GM23248 (cell line): Measurements from ENCODE around the gene GRIN2D. TPM values are rescaled to one million over a fixed set of nuclear protein-coding genes. Genes with fewer than 3 reads are reported as not detected.
A peak's percentile ranks its signal among the peaks of the same experiment; 100 is the strongest.

Experiments
- DNase-seq: peaks from one replicate; pipeline ENCODE4 v3.0.0-alpha.2; 2015
- H2AFZ ChIP-seq: fragments of 200-600 bp; sonication (generic); 2 replicates; pipeline ENCODE4 v1.6.1; 2016; ENCODE audit warnings: antibody characterized with exemption
- H3F3A ChIP-seq: fragments of 200-600 bp; sonication (generic); 2 replicates; pipeline ENCODE4 v1.6.1; 2016; ENCODE audit warnings: mild to moderate bottlenecking, antibody characterized with exemption, mixed run types; ENCODE audit not compliant: insufficient read depth
- H3K27ac ChIP-seq: fragments of 200-600 bp; sonication (generic); 2 replicates; pipeline ENCODE4 v1.5.1; 2016; ENCODE audit warnings: mild to moderate bottlenecking
- H3K27me3 ChIP-seq: fragments of 200-600 bp; sonication (generic); replicated peaks from 2 replicates; pipeline ENCODE4 v1.6.1; 2016; ENCODE audit warnings: mild to moderate bottlenecking; ENCODE audit not compliant: insufficient read depth
- H3K36me3 ChIP-seq: fragments of 200-600 bp; sonication (generic); 2 replicates; pipeline ENCODE4 v1.6.1; 2016; ENCODE audit warnings: low read depth, mild to moderate bottlenecking
- H3K4me1 ChIP-seq: fragments of 200-600 bp; sonication (generic); 2 replicates; pipeline ENCODE4 v1.6.1; 2016; ENCODE audit warnings: mild to moderate bottlenecking; ENCODE audit not compliant: insufficient read depth
- H3K4me2 ChIP-seq: fragments of 200-600 bp; sonication (generic); one replicate; pipeline ENCODE4 v1.6.1; 2016; ENCODE audit warnings: mild to moderate bottlenecking; ENCODE audit not compliant: unreplicated experiment
- H3K4me3 ChIP-seq: fragments of 200-600 bp; sonication (generic); 2 replicates; pipeline ENCODE4 v1.5.1; 2016; ENCODE audit warnings: mild to moderate bottlenecking
- H3K79me2 ChIP-seq: fragments of 200-600 bp; sonication (generic); 2 replicates; pipeline ENCODE4 v1.6.1; 2016; ENCODE audit warnings: mild to moderate bottlenecking; ENCODE audit not compliant: insufficient read depth
- H3K9ac ChIP-seq: fragments of 200-600 bp; sonication (generic); 2 replicates; pipeline ENCODE4 v1.6.1; 2016; ENCODE audit warnings: mild to moderate bottlenecking
- H3K9me2 ChIP-seq: fragments of 200-600 bp; sonication (generic); 2 replicates; pipeline ENCODE4 v1.6.1; 2016; ENCODE audit warnings: mixed run types, mild to moderate bottlenecking, moderate library complexity; ENCODE audit not compliant: insufficient read depth
- H3K9me3 ChIP-seq: fragments of 200-600 bp; sonication (generic); one replicate; pipeline ENCODE4 v1.6.1; 2017; ENCODE audit warnings: low read depth
- H4K20me1 ChIP-seq: fragments of 200-600 bp; sonication (generic); 2 replicates; pipeline ENCODE4 v1.6.0; 2016; ENCODE audit not compliant: insufficient read depth
- EZH2 ChIP-seq: fragments of 200-600 bp; sonication (generic); IDR thresholded peaks from 2 replicates; pipeline ENCODE4 v1.6.1; 2018; ENCODE audit warnings: antibody characterized with exemption, mild to moderate bottlenecking; ENCODE audit not compliant: insufficient read depth, poor library complexity, severe bottlenecking
- EZH2phosphoT487 ChIP-seq: fragments of 200-600 bp; sonication (generic); IDR thresholded peaks from 2 replicates; pipeline ENCODE4 v1.6.1; 2018; ENCODE audit warnings: antibody characterized with exemption, moderate library complexity, mild to moderate bottlenecking, low read depth; ENCODE audit not compliant: insufficient read depth
- WGBS, 2 experiments: methylation state at CpG; one replicate each; pipeline ENCODE4 v1.1.6; 2015 to 2017; ENCODE audit warnings: low lambda C conversion rate in 2 of 2, low coverage in 1 of 2; ENCODE audit errors: missing lambda C conversion rate in 2 of 2; 5-methylcytosine and 5-hydroxymethylcytosine counted together
- in situ Hi-C: fragments of 300-500 bp; cut with MboI; formaldehyde crosslinking; loops from 2 replicates; pipeline ENCODE4 v1.15.0; 2020
- polyA plus RNA-seq: library from polyadenylated mRNA; unstranded; fragments of >200 nt; fragmentation: Nextera tagmentation; extraction: Ambion mirVana; gene quantifications from 2 replicates; pipeline ENCODE4 v1.2.1, GENCODE V29; 2016
- total RNA-seq: library from RNA; depleted of rRNA; stranded (reverse); fragments of >200 nt; shearing (Covaris generic); gene quantifications from 2 replicates; pipeline ENCODE4 v1.2.3, GENCODE V29; 2014

GRIN2D gene
- total and polyA plus RNA-seq, 2 experiments from 2014 or later: 0.10 to 0.54 TPM

DNA sequence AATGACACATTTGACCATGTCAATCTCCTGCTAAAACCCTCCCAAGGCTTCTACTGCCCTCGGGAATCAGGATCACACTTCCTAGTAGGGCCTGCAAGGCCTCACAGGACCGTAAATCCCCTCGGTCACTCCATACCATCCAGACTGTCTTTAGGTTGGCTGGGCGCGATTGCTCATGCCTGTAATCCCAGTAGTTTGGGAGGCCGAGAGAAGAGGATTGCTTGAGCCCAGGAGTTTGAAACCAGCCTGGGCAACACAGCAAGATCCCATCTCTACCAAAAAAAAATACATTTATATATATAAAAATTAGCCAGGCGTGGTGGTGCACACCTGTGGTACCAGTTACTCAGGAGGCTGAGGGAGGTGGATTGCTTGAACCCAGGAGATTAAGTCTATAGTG, 44.7 kb upstream of the GRIN2D start:
- no peaks in the 10 kb centered on the region for H4K20me1 ChIP-seq
- H3K9ac ChIP-seq: no peak overlapping the region
- no peaks in the 10 kb centered on the region for H3K27me3 ChIP-seq
- DNase-seq: no peak
- no peak overlapping the region for H3K27ac ChIP-seq
- H3F3A ChIP-seq: 0 out of 2 replicates have a peak, but pooled peaks cover 4% of the 10 kb centered on the region
- in situ Hi-C loops: no loop called here
- 86 to 92% methylated on average over 7 of the region's 7 CpGs for WGBS, 2 experiments
- TF ChIP-seq EZH2 (no peak), EZH2phosphoT487 (no peak)
- H3K4me3 ChIP-seq: no peak overlapping the region
- no peaks in the 10 kb centered on the region for H3K4me1 ChIP-seq
- no peaks in the 10 kb centered on the region for H3K79me2 ChIP-seq
- H3K36me3 ChIP-seq: no peaks in the 10 kb centered on the region
- no peaks in the 10 kb centered on the region for H3K9me3 ChIP-seq
- no peak overlapping the region for H2AFZ ChIP-seq
- H3K4me2 ChIP-seq: no peak overlapping the region
- no peaks in the 10 kb centered on the region for H3K9me2 ChIP-seq

DNA sequence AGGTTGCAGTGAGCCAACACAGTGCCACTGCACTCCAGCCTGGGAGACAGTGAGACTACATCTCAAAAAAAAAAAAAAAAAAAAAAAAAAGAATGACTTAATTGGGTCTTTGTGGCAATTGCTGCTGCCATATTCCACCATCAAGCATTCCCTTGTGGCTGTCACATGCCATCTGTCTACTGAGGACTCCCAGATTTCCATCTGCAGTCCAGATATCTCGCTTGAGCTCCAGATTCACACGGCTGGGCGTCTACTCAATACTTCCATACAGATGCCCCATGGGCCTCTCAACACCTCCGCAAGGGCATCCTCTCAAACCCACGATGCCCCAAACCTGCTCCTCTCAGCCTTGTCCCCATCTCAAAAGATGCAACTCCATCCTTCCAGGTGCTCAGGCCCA, 42.6 kb upstream of the GRIN2D start:
- Histone ChIP-seq H3K9me2 (no peaks in the 10 kb centered on the region), H3K4me2 (no peak overlapping the region), H4K20me1 (no peaks in the 10 kb centered on the region), H3K27ac (no peak overlapping the region), H3F3A (0 out of 2 replicates have a peak, but pooled peaks cover 4% of the 10 kb centered on the region), H3K79me2 (no peaks in the 10 kb centered on the region), H2AFZ (no peak overlapping the region), H3K9ac (no peak overlapping the region), H3K9me3 (no peaks in the 10 kb centered on the region), H3K4me1 (no peaks in the 10 kb centered on the region), H3K36me3 (no peaks in the 10 kb centered on the region), H3K4me3 (no peak overlapping the region), H3K27me3 (no peaks in the 10 kb centered on the region)
- in situ Hi-C loops: no loop called here
- WGBS, 2 experiments: 15 to 20% methylated on average over 5 of the region's 5 CpGs
- no peak for TF ChIP-seq EZH2phosphoT487
- TF ChIP-seq EZH2: no peak
- DNase-seq: no peak

DNA sequence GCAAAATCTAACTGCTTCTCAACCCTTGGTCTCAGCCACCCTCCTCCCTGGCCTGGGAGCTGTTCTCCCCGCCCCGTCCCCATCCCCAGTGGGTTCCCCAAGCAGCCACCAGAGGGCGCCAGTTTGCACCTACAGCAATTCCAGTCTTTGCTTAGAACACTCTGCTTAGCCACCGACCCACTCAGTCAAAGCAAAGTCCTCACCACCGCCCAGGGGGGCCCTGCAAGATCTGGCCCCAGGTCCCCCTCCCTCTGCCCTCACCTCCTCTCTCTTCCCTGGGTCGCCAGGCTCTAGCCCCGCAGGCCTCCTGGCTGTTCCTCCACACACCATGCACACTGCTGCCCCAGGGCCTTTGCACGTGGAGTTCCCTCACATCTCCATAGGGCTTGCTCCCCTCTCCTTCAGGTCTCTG, 42.1 kb upstream of the GRIN2D start:
- H3K4me1 ChIP-seq: no peaks in the 10 kb centered on the region
- H3K9ac ChIP-seq: no peak overlapping the region
- WGBS, 2 experiments: 38 to 41% methylated on average over 7 to 8 of the region's 8 CpGs
- in situ Hi-C loops: no loop called here
- no peaks in the 10 kb centered on the region for H3K9me3 ChIP-seq
- H3K4me3 ChIP-seq: no peak overlapping the region
- H2AFZ ChIP-seq: no peak overlapping the region
- TF ChIP-seq EZH2 (no peak), EZH2phosphoT487 (no peak)
- 0 out of 2 replicates have a peak, but pooled peaks cover 4% of the 10 kb centered on the region for H3F3A ChIP-seq
- no peaks in the 10 kb centered on the region for H3K9me2 ChIP-seq
- H4K20me1 ChIP-seq: no peaks in the 10 kb centered on the region
- H3K27ac ChIP-seq: no peak overlapping the region
- no peak overlapping the region for H3K4me2 ChIP-seq
- no peaks in the 10 kb centered on the region for H3K36me3 ChIP-seq
- no peaks in the 10 kb centered on the region for H3K79me2 ChIP-seq
- peak; percentile 63 for DNase-seq
- H3K27me3 ChIP-seq: no peaks in the 10 kb centered on the region

DNA sequence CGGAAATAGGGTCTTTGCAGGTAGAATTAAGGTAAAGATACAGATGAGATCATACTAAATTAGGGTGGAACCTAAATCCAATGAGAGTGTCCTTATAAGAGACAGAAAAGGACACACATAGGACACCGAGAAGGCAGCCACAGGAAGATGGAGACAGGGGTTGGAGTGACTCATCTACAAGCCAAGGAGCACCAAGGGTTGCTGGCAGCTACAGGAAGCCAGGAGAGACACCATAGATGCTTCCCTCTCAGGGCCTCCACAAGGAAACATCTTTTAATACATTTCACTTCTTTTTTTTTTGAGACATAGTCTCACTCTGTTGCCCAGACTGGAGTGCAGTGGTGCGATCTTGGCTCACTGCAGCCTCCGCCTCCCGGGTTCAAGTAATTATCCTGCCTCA, 39.8 kb upstream of the GRIN2D start:
- in situ Hi-C loops: no loop called here
- H2AFZ ChIP-seq: no peak overlapping the region

More for the DNA sequence above, 39.8 kb upstream of the GRIN2D start:
- TF ChIP-seq EZH2: no peak
- TF ChIP-seq EZH2phosphoT487: no peak
- Histone ChIP-seq H3K9me3 (no peaks in the 10 kb centered on the region), H3F3A (0 out of 2 replicates have a peak, but pooled peaks cover 4% of the 10 kb centered on the region), H3K4me3 (no peak overlapping the region), H3K9me2 (no peaks in the 10 kb centered on the region), H3K36me3 (no peaks in the 10 kb centered on the region), H4K20me1 (no peaks in the 10 kb centered on the region), H3K4me2 (no peak overlapping the region), H3K27me3 (no peaks in the 10 kb centered on the region), H3K4me1 (no peaks in the 10 kb centered on the region), H3K9ac (no peak overlapping the region), H3K27ac (no peak overlapping the region), H3K79me2 (no peaks in the 10 kb centered on the region)
- WGBS, 2 experiments: 95 to 98% methylated on average over 5 of the region's 5 CpGs
- DNase-seq: peak; percentile 40
